Measurements from ENCODE around the gene SEMA4C. TPM values are rescaled to one million over a fixed set of nuclear protein-coding genes. Genes with fewer than 3 reads are reported as not detected.

SEMA4C gene
- total RNA-seq: 33.9 TPM

GRCh38 chr2:96869822-96870625, at the start of gene SEMA4C:
Gene SEMA4C (minus strand): TSS chr2:96870080. CDS start chr2:96867886, 2,194 bp downstream.

GRCh38 chr2:96857667-96858372, 12.1 kb downstream of the SEMA4C start, which contains the start of gene ANKRD39:
Gene ANKRD39 (minus strand): TSS chr2:96858016. CDS start chr2:96857987, 29 bp downstream.

GRCh38 chr2:96843538-96844268, 26.2 kb downstream of the SEMA4C start, which contains the start of gene ANKRD23:
Gene ANKRD23 (minus strand): TSS chr2:96844021. CDS start chr2:96843992, 29 bp downstream.

GRCh38 chr2:96816127-96816835, 53.6 kb downstream of the SEMA4C start, which contains the start of gene CNNM3:
Gene CNNM3 (plus strand): TSS chr2:96816268. CDS start chr2:96816278, 10 bp downstream.

Other genes starting within 250 kb of the SEMA4C start
- gene KANSL3, start 231.8 kb downstream of the SEMA4C start, total RNA-seq: 33.7 TPM
- 0.69 TPM for gene FER1L5, start 227.3 kb downstream of the SEMA4C start, total RNA-seq
- gene LMAN2L, start 130.0 kb downstream of the SEMA4C start, total RNA-seq: 23.8 TPM
- 8.1 TPM for gene CNNM4, start 109.2 kb downstream of the SEMA4C start, total RNA-seq
- 11.8 TPM for gene CNNM3, start 53.8 kb downstream of the SEMA4C start, total RNA-seq
- 2.1 TPM for gene ANKRD23, start 26.1 kb downstream of the SEMA4C start, total RNA-seq
- gene ANKRD39, start 12.1 kb downstream of the SEMA4C start, total RNA-seq: 8.3 TPM
- gene FAM178B, start 116.5 kb upstream of the SEMA4C start, total RNA-seq: not detected
- 8.1 TPM for gene FAHD2B, start 224.8 kb upstream of the SEMA4C start, total RNA-seq
- gene ANKRD36, start 243.1 kb upstream of the SEMA4C start, total RNA-seq: 307 TPM

Measured in diencephalon (tissue), 1 donor.